ENCODE data around the gene RPL6. TPM values are rescaled to one million over a fixed set of nuclear protein-coding genes. Genes with fewer than 3 reads are reported as not detected.
"Not testable (repeated sequence)": the region's sequence is repeated elsewhere in the genome, so short reads cannot be mapped to it uniquely, and the experiment has no call there.

Gene RPL6
- total and polyA plus RNA-seq, 9 of the 15 experiments (the other 6 are each of a cell fraction or from before 2014, with no cell fraction given), result 1,519 to 3,103 (median 2,396) TPM

DNA sequence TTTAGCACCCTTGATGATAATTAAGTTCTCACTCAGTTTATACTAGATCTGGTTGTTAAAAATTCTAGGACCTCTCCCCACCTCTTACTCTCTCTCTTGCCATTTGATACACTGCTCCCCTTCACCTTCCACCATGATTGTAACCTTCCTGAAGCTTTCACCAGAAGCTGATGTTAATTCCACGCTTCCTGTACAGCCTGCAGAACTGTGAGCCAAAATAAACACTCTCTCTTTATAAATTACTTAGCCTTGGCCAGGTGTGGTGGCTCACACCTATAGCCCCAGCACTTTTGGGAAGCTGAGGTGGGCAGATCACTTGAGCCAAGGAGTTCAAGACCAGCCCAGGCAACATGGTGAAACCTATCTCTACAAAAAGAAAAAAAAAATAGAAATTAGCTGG is 16.1 kb downstream of the RPL6 start:
- intact Hi-C loops (cut with micrococcal nuclease), result no loop called here
- in situ Hi-C loops (cut with MboI), result no loop called here
- no peak overlapping the region for H3K9ac ChIP-seq (ENCODE audit: insufficient read depth in 1 of 2, low read depth in 2 of 2, low read length in 2 of 2)
- FAIRE-seq (no peak), DNase-seq (ENCODE audit: extremely low read depth in 1 of 4, low spot score in 3 of 4) (no peak), ATAC-seq (no peak)
- no peaks in the 10 kb centered on the region for H3K27me3 ChIP-seq (ENCODE audit: control insufficient read depth in 2 of 2, insufficient read depth in 2 of 2, low read length in 2 of 2)
- H3K36me3 ChIP-seq (ENCODE audit: control insufficient read depth, insufficient read depth, low read length), result no peaks in the 10 kb centered on the region
- no peaks in the 10 kb centered on the region; the same call in 1 of the 2 replicates for H3K9me3 ChIP-seq (replicated peaks; ENCODE audit: control insufficient read depth, insufficient read depth, low read depth, low read length)
- POLR2A ChIA-PET, result interaction anchor here (0.6 to 1.9 kb wide), 2 partner anchors 12 to 686 kb away, joined by 3 to 12 read pairs; no protein-coding TSS in a partner anchor
- CTCF ChIA-PET (ENCODE audit: low intra/inter-chr PET ratio), result no interaction called here
- H2AFZ ChIP-seq (ENCODE audit: low read depth, low read length), result no peak overlapping the region
- TF ChIP-seq TBL1XR1 (IDR thresholded peaks at IDR 0.05; ENCODE audit: low read length in 2 of 2) (no peak), SMARCA4 (IDR thresholded peaks at IDR 0.05) (no peak), ZNF75A (CRISPR knock-in tag; IDR thresholded peaks at IDR 0.05) (no peak), ZNF785 (CRISPR knock-in tag; IDR thresholded peaks at IDR 0.05) (no peak), MCM5 (IDR thresholded peaks at IDR 0.05; ENCODE audit: low read depth) (no peak), MIER1 (IDR thresholded peaks at IDR 0.05; ENCODE audit: low read depth) (no peak), POU5F1 (IDR thresholded peaks at IDR 0.05; ENCODE audit: borderline replicate concordance, low read depth, low read length, partially characterized antibody) (no peak)
- TF ChIP-seq, protein P1, sequence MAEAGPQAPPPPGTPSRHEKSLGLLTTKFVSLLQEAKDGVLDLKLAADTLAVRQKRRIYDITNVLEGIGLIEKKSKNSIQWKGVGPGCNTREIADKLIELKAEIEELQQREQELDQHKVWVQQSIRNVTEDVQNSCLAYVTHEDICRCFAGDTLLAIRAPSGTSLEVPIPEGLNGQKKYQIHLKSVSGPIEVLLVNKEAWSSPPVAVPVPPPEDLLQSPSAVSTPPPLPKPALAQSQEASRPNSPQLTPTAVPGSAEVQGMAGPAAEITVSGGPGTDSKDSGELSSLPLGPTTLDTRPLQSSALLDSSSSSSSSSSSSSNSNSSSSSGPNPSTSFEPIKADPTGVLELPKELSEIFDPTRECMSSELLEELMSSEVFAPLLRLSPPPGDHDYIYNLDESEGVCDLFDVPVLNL (CRISPR knock-in tag; IDR thresholded peaks at IDR 0.05; ENCODE audit: low read depth), result no peak
- H3K4me3 ChIP-seq, result no peak overlapping the region
- H3K79me2 ChIP-seq (ENCODE audit: control insufficient read depth, insufficient read depth, low read length), result no peaks in the 10 kb centered on the region
- no peaks in the 10 kb centered on the region for H3K9me1 ChIP-seq (ENCODE audit: control insufficient read depth, insufficient read depth, low read length)
- no peaks in the 10 kb centered on the region for H4K20me1 ChIP-seq (replicated peaks; ENCODE audit: control insufficient read depth, insufficient read depth, low read length)
- no peaks in the 10 kb centered on the region; a peak in 1 of 5 replicates for H3K4me1 ChIP-seq (replicated peaks in 1 of 2; ENCODE audit: control insufficient read depth in 2 of 2, insufficient read depth in 2 of 2, low read length in 2 of 2)
- H3K27ac ChIP-seq (ENCODE audit: extremely low read depth, low read depth, low read length), result no peak overlapping the region
- BruUV-seq (replicated peaks), result no TSS peak
- no peak overlapping the region for H3K4me2 ChIP-seq (ENCODE audit: insufficient read depth, low read length)
- 23% methylated on average over 1 of the region's 1 CpG for WGBS (ENCODE audit: insufficient coverage, low coverage, missing lambda C conversion rate)

DNA sequence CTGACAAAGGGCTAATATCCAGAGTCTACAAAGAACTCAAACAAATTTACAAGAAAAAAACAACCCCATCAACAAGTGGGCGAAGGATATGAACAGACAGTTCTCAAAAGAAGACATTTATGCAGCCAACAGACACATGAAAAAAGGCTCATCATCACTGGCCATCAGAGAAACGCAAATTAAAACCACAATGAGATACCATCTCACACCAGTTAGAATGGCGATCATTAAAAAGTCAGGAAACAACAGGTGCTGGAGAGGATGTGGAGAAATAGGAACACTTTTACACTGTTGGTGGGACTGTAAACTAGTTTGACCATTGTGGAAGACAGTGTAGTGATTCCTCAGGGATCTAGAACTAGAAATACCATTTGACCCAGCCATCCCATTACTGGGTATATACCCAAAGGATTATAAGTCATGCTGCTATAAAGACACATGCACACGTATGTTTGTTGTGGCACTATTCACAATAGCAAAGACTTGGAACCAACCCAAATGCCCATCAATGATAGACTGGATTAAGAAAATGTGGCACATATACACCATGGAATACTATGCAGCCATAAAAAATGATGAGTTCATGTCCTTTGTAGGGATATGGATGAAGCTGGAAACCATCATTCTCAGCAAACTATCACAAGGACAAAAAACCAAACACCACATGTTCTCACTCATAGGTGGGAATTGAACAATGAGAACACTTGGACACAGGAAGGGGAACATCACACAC is 19.3 kb downstream of the RPL6 start:
- peaks cover 12 to 14% of the 10 kb centered on the region in 2 experiments for H3K4me1 ChIP-seq (replicated peaks in 1 of 2; ENCODE audit: control insufficient read depth in 2 of 2, insufficient read depth in 2 of 2, low read length in 2 of 2)
- H3K36me3 ChIP-seq (ENCODE audit: control insufficient read depth, insufficient read depth, low read length); ATAC-seq; BruUV-seq (replicated peaks); H3K27me3 ChIP-seq (ENCODE audit: control insufficient read depth in 2 of 2, insufficient read depth in 2 of 2, low read length in 2 of 2); H3K9me1 ChIP-seq (ENCODE audit: control insufficient read depth, insufficient read depth, low read length); H3K9me3 ChIP-seq (replicated peaks; ENCODE audit: control insufficient read depth, insufficient read depth, low read depth, low read length); H3K79me2 ChIP-seq (ENCODE audit: control insufficient read depth, insufficient read depth, low read length); H3K4me2 ChIP-seq (ENCODE audit: insufficient read depth, low read length); FAIRE-seq; DNase-seq (ENCODE audit: extremely low read depth in 1 of 4, low spot score in 3 of 4); H2AFZ ChIP-seq (ENCODE audit: low read depth, low read length); CTCF ChIA-PET (ENCODE audit: low intra/inter-chr PET ratio); POLR2A ChIA-PET; H4K20me1 ChIP-seq (replicated peaks; ENCODE audit: control insufficient read depth, insufficient read depth, low read length); H3K4me3 ChIP-seq; H3K27ac ChIP-seq (ENCODE audit: extremely low read depth, low read depth, low read length); H3K9ac ChIP-seq (ENCODE audit: insufficient read depth in 1 of 2, low read depth in 2 of 2, low read length in 2 of 2): not testable (repeated sequence)
- in situ Hi-C loops (cut with MboI), result loop anchor here (5.0 kb wide), 1 partner anchor 193 kb away; no protein-coding TSS in a partner anchor
- intact Hi-C loops (cut with micrococcal nuclease), result loop anchor here (10.0 kb wide), 2 partner anchors 275 to 375 kb away; partner anchors contain the start of genes ERP29 and TMEM116
- 10% methylated on average over 2 of the region's 4 CpGs for WGBS (ENCODE audit: insufficient coverage, low coverage, missing lambda C conversion rate)

Data from K562 (cell line).